A549 (cell line): ENCODE data around the gene SUPT3H. TPM values are rescaled to one million over a fixed set of nuclear protein-coding genes. Genes with fewer than 3 reads are reported as not detected.

Experiments
- ATAC-seq, 2 experiments: fragments of 200-7000 bp in 1 of 2; fragments of >200 bp in 1 of 2; cut with Nextera tagmentation in 1 of 2; cut with Tn5 transposase in 1 of 2; 3 replicates each; pipeline versions ENCODE4 v1.8.0 to v1.9.1; 2018 to 2020; ENCODE audit warnings: mild to moderate bottlenecking in 1 of 2, moderate library complexity in 1 of 2
- CTCF ChIA-PET: fragments of 300-600 bp; sonication (Branson Sonifier 250); formaldehyde crosslinking; extraction: SDS; loops from one replicate; lab custom pipeline; 2021; ENCODE audit warnings: antibody characterized with exemption, inconsistent platforms; lab: Yijun Ruan, JAX
- POLR2A ChIA-PET: fragments of 350-600 bp; formaldehyde crosslinking; extraction: SDS; loops from one replicate; lab custom pipeline; 2021; ENCODE audit warnings: antibody characterized with exemption, inconsistent platforms; lab: Yijun Ruan, JAX
- DNase-seq, 2 experiments: peaks; one replicate each; pipeline versions ENCODE4 v3.0.0 to v3.0.0-alpha.2; 2011 to 2016; ENCODE audit warnings: low read depth in 1 of 2, low spot score in 1 of 2
- FAIRE-seq: peaks from 2 replicates; lab custom pipeline; 2011; peaks lifted over from hg19 to GRCh38; lab: Jason Lieb, UNC
- H3K27ac ChIP-seq, 2 experiments: fragments of >200 bp; sonication (Bioruptor Twin); formaldehyde crosslinking; 3 replicates each; pipeline ENCODE4 v1.5.1; 2016 to 2017
- H3K4me1 ChIP-seq: fragments of >200 bp; sonication (Bioruptor Twin); formaldehyde crosslinking; 3 replicates; pipeline ENCODE4 v1.6.1; 2016
- H3K4me2 ChIP-seq: fragments of >200 bp; sonication (Bioruptor Twin); formaldehyde crosslinking; 3 replicates; pipeline ENCODE4 v1.6.1; 2016
- H3K4me3 ChIP-seq: fragments of >200 bp; sonication (Bioruptor Twin); formaldehyde crosslinking; 3 replicates; pipeline ENCODE4 v1.5.1; 2016
- H3K9me3 ChIP-seq: fragments of >200 bp; sonication (Bioruptor Twin); formaldehyde crosslinking; 3 replicates; pipeline ENCODE4 v1.6.1; 2016
- BHLHE40 ChIP-seq: IDR thresholded peaks from 2 replicates; pipeline ENCODE4 v1.6.1; 2012; ENCODE audit warnings: low read depth, low read length, inconsistent platforms
- CEBPB ChIP-seq, 2 experiments: fragments of >200 bp in 1 of 2; sonication (Bioruptor Twin) in 1 of 2; formaldehyde crosslinking in 1 of 2; IDR thresholded peaks; 2 replicates each; pipeline ENCODE4 v1.6.1; 2012 to 2016
- ESRRA ChIP-seq: fragments of 150-350 bp; IDR thresholded peaks from 2 replicates; pipeline ENCODE4 v1.6.1; 2014; ENCODE audit warnings: mild to moderate bottlenecking, low read length, borderline replicate concordance
- HMGXB4 ChIP-seq: fragments of 250-450 bp; sonication (Bioruptor Pico); IDR thresholded peaks from 2 replicates; pipeline ENCODE4 v1.5.0; 2021; ENCODE audit warnings: mild to moderate bottlenecking, moderate library complexity, borderline replicate concordance
- HOXB13 ChIP-seq: fragments of 250-450 bp; sonication (Bioruptor Pico); IDR thresholded peaks from 2 replicates; pipeline ENCODE4 v1.5.0; 2020; ENCODE audit warnings: low read depth, mild to moderate bottlenecking, moderate library complexity
- HOXB5 ChIP-seq: fragments of 250-450 bp; sonication (Bioruptor Pico); IDR thresholded peaks from 2 replicates; pipeline ENCODE4 v1.5.0; 2020; ENCODE audit warnings: mild to moderate bottlenecking, moderate library complexity
- MAFK ChIP-seq: fragments of 450-650 bp; IDR thresholded peaks from 2 replicates; pipeline ENCODE4 v1.6.1; 2014; ENCODE audit not compliant: partially characterized antibody
- RAD21 ChIP-seq, 2 experiments: fragments of >200 bp in 1 of 2; sonication (Bioruptor Twin) in 1 of 2; formaldehyde crosslinking in 1 of 2; IDR thresholded peaks in 1 of 2; conservative IDR thresholded peaks in 1 of 2; 2 replicates in 1 of 2; 3 replicates in 1 of 2; pipeline ENCODE4 v1.6.1; 2012 to 2018; ENCODE audit warnings: inconsistent platforms in 1 of 2
- RCOR1 ChIP-seq: fragments of 150-350 bp; IDR thresholded peaks from 2 replicates; pipeline ENCODE4 v1.6.1; 2014; ENCODE audit warnings: antibody characterized with exemption, low read length, low read depth
- SREBF2 ChIP-seq: fragments of 450-650 bp; IDR thresholded peaks from 2 replicates; pipeline ENCODE4 v1.6.1; 2014; ENCODE audit warnings: mild to moderate bottlenecking, moderate library complexity
- ZC3H11A ChIP-seq: fragments of 450-650 bp; IDR thresholded peaks from 2 replicates; pipeline ENCODE4 v1.6.1; 2014; ENCODE audit warnings: antibody characterized with exemption, mild to moderate bottlenecking
- ZNF302 ChIP-seq: fragments of 250-450 bp; sonication (Bioruptor Pico); IDR thresholded peaks from 2 replicates; pipeline ENCODE4 v1.9.0; 2021; ENCODE audit warnings: inconsistent platforms, mild to moderate bottlenecking, moderate library complexity
- ZSCAN20 ChIP-seq: fragments of 250-450 bp; sonication (Bioruptor Pico); IDR thresholded peaks from 2 replicates; pipeline ENCODE4 v1.8.0; 2022; ENCODE audit warnings: mild to moderate bottlenecking, moderate library complexity
- WGBS: methylation state at CpG from one replicate; pipeline ENCODE4 v1.1.6; 2017; ENCODE audit errors: missing lambda C conversion rate; 5-methylcytosine and 5-hydroxymethylcytosine counted together
- polyA plus RNA-seq, 4 experiments: library from polyadenylated mRNA; depleted of rRNA in 3 of 4; stranded (reverse); fragments of >200 nt; fragmentation: RNase III in 1 of 4; extraction: RNeasy Plus Mini Kit Qiagen cat#74134 plus additional on column Dnase treatment in 1 of 4; gene quantifications; 2 replicates in 3 of 4; 3 replicates in 1 of 4; pipeline ENCODE4 v1.2.3, GENCODE V29; 2011 to 2017
- TF ChIP-seq, protein P1 (sequence below): fragments of >200 bp; sonication (Bioruptor Twin); formaldehyde crosslinking; IDR thresholded peaks from 3 replicates; pipeline ENCODE4 v1.6.1; 2016
- TF ChIP-seq, protein P2 (sequence below): fragments of >200 bp; sonication (Bioruptor Twin); formaldehyde crosslinking; IDR thresholded peaks from 3 replicates; pipeline ENCODE4 v1.5.1; 2016
- TF ChIP-seq, protein P3 (sequence below): fragments of 200-600 bp; sonication (generic); IDR thresholded peaks from 2 replicates; pipeline ENCODE4 v1.6.1; 2016; ENCODE audit warnings: antibody characterized with exemption, mild to moderate bottlenecking, moderate library complexity

The SUPT3H gene
- polyA plus RNA-seq, 2 of the 4 experiments (the other 2 are of a cell fraction), result 4.3 to 6.2 TPM

- ATAC-seq (no peak), DNase-seq (no peak), FAIRE-seq (no peak)
- WGBS, result 44% methylated on average over 7 of the region's 8 CpGs
- Histone ChIP-seq H3K4me1 (no peaks in the 10 kb centered on the region), H3K4me3 (no peak overlapping the region), H3K9me3 (no peaks in the 10 kb centered on the region), H3K4me2 (no peak overlapping the region), H3K27ac (no peak overlapping the region)
- CTCF ChIA-PET, result no interaction called here
- TF ChIP-seq, protein P1, sequence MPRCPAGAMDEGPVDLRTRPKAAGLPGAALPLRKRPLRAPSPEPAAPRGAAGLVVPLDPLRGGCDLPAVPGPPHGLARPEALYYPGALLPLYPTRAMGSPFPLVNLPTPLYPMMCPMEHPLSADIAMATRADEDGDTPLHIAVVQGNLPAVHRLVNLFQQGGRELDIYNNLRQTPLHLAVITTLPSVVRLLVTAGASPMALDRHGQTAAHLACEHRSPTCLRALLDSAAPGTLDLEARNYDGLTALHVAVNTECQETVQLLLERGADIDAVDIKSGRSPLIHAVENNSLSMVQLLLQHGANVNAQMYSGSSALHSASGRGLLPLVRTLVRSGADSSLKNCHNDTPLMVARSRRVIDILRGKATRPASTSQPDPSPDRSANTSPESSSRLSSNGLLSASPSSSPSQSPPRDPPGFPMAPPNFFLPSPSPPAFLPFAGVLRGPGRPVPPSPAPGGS, result no peak
- TF ChIP-seq HMGXB4 (CRISPR knock-in tag) (no peak), ZC3H11A (no peak), ZNF302 (no peak), SREBF2 (no peak), ZSCAN20 (no peak), RAD21 (conservative IDR thresholded peaks at IDR 0.05 in 1 of 2, IDR thresholded peaks at IDR 0.05 in 1 of 2) (no peak), HOXB13 (CRISPR knock-in tag) (no peak), ESRRA (no peak), HOXB5 (CRISPR knock-in tag) (no peak), BHLHE40 (no peak), RCOR1 (no peak)
- TF ChIP-seq, protein P2, sequence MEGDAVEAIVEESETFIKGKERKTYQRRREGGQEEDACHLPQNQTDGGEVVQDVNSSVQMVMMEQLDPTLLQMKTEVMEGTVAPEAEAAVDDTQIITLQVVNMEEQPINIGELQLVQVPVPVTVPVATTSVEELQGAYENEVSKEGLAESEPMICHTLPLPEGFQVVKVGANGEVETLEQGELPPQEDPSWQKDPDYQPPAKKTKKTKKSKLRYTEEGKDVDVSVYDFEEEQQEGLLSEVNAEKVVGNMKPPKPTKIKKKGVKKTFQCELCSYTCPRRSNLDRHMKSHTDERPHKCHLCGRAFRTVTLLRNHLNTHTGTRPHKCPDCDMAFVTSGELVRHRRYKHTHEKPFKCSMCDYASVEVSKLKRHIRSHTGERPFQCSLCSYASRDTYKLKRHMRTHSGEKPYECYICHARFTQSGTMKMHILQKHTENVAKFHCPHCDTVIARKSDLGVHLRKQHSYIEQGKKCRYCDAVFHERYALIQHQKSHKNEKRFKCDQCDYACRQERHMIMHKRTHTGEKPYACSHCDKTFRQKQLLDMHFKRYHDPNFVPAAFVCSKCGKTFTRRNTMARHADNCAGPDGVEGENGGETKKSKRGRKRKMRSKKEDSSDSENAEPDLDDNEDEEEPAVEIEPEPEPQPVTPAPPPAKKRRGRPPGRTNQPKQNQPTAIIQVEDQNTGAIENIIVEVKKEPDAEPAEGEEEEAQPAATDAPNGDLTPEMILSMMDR, result no peak
- POLR2A ChIA-PET, result no interaction called here
Observed at GRCh38 chr6:44800784-44801592, 576.7 kb downstream of the SUPT3H start.

- DNase-seq (peak; percentile 4 to 54), FAIRE-seq (no peak), ATAC-seq (peak; percentile 59; a peak in 4 of 6 replicates)
- H3K4me2 ChIP-seq, result no peak overlapping the region; the same call in 2 of the 3 replicates
- H3K4me3 ChIP-seq, result no peak overlapping the region
- ChIA-PET CTCF (no interaction called here), POLR2A (no interaction called here)
- no peak overlapping the region for H3K27ac ChIP-seq
- no peaks in the 10 kb centered on the region for H3K4me1 ChIP-seq
- 35% methylated on average over 8 of the region's 8 CpGs for WGBS
- TF ChIP-seq MAFK, result no peak
- TF ChIP-seq CEBPB (IDR thresholded peaks at IDR 0.05), result no peak
- TF ChIP-seq, protein P3, sequence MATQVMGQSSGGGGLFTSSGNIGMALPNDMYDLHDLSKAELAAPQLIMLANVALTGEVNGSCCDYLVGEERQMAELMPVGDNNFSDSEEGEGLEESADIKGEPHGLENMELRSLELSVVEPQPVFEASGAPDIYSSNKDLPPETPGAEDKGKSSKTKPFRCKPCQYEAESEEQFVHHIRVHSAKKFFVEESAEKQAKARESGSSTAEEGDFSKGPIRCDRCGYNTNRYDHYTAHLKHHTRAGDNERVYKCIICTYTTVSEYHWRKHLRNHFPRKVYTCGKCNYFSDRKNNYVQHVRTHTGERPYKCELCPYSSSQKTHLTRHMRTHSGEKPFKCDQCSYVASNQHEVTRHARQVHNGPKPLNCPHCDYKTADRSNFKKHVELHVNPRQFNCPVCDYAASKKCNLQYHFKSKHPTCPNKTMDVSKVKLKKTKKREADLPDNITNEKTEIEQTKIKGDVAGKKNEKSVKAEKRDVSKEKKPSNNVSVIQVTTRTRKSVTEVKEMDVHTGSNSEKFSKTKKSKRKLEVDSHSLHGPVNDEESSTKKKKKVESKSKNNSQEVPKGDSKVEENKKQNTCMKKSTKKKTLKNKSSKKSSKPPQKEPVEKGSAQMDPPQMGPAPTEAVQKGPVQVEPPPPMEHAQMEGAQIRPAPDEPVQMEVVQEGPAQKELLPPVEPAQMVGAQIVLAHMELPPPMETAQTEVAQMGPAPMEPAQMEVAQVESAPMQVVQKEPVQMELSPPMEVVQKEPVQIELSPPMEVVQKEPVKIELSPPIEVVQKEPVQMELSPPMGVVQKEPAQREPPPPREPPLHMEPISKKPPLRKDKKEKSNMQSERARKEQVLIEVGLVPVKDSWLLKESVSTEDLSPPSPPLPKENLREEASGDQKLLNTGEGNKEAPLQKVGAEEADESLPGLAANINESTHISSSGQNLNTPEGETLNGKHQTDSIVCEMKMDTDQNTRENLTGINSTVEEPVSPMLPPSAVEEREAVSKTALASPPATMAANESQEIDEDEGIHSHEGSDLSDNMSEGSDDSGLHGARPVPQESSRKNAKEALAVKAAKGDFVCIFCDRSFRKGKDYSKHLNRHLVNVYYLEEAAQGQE, result no peak
- no peaks in the 10 kb centered on the region for H3K9me3 ChIP-seq
Observed at GRCh38 chr6:44800171-44800783, 577.5 kb downstream of the SUPT3H start.
